Peyer's patch (tissue), 4 donors: ENCODE results near the gene STX16. TPM values are rescaled to one million over a fixed set of nuclear protein-coding genes. Genes with fewer than 3 reads are reported as not detected.

Experiments
- DNase-seq, 3 donors: peaks; one replicate each; pipeline ENCODE4 v3.0.0-alpha.2; 2017 to 2019
- H3K27ac ChIP-seq, 4 donors: fragments of 200-600 bp; sonication (generic); one replicate each; pipeline ENCODE4 v1.5.1; 2016 to 2019
- H3K27me3 ChIP-seq, 2 donors: fragments of 200-600 bp; sonication (generic); one replicate each; pipeline ENCODE4 v1.5.1; 2019
- H3K36me3 ChIP-seq, 3 donors: fragments of 200-600 bp; sonication (generic); one replicate each; pipeline ENCODE4 v1.5.1; 2016 to 2019
- H3K4me1 ChIP-seq, 4 donors: fragments of 200-600 bp; sonication (generic); one replicate each; pipeline ENCODE4 v1.5.1; 2016 to 2019
- H3K4me3 ChIP-seq, 4 donors: fragments of 200-600 bp; sonication (generic); 1 replicate in 3 of 4; 2 replicates in 1 of 4; pipeline ENCODE4 v1.5.1; 2016 to 2019; ENCODE audit warnings: mild to moderate bottlenecking in 1 of 4
- H3K9me3 ChIP-seq, 4 donors: fragments of 200-600 bp; sonication (generic); one replicate each; pipeline ENCODE4 v1.5.1; 2016 to 2019; ENCODE audit warnings: mild to moderate bottlenecking in 1 of 4
- POLR2A ChIP-seq, 2 donors: fragments of 450-650 bp; IDR thresholded peaks; one replicate each; pipeline ENCODE4 v1.5.1; 2017; ENCODE audit warnings: antibody characterized with exemption in 2 of 2, mild to moderate bottlenecking in 2 of 2, moderate library complexity in 2 of 2
- total RNA-seq, 4 donors: library from RNA; depleted of rRNA; stranded (reverse); fragments of >200 nt; gene quantifications; one replicate each; pipeline ENCODE4 v1.1.0, GENCODE V29; 2016
- TF ChIP-seq, protein P1 (sequence below), 6 experiments: fragments of 450-650 bp in 4 of 6; fragments of 200-600 bp in 2 of 6; sonication (generic) in 1 of 6; IDR thresholded peaks; one replicate each; pipeline ENCODE4 v1.5.1; 2017 to 2019; ENCODE audit warnings: antibody characterized with exemption in 6 of 6, mild to moderate bottlenecking in 3 of 6, moderate library complexity in 1 of 6

The STX16 gene
- total RNA-seq, 4 donors from 2014 or later, result 58.0 to 262 (median 84.0) TPM

- H3K4me3 ChIP-seq, result no peak overlapping the region
- no peaks in the 10 kb centered on the region for H3K27me3 ChIP-seq
- H3K36me3 ChIP-seq, result no peaks in the 10 kb centered on the region
- no peaks in the 10 kb centered on the region for H3K4me1 ChIP-seq
- no peak for TF ChIP-seq POLR2A (IDR thresholded peaks at IDR 0.05)
- TF ChIP-seq, protein P1, sequence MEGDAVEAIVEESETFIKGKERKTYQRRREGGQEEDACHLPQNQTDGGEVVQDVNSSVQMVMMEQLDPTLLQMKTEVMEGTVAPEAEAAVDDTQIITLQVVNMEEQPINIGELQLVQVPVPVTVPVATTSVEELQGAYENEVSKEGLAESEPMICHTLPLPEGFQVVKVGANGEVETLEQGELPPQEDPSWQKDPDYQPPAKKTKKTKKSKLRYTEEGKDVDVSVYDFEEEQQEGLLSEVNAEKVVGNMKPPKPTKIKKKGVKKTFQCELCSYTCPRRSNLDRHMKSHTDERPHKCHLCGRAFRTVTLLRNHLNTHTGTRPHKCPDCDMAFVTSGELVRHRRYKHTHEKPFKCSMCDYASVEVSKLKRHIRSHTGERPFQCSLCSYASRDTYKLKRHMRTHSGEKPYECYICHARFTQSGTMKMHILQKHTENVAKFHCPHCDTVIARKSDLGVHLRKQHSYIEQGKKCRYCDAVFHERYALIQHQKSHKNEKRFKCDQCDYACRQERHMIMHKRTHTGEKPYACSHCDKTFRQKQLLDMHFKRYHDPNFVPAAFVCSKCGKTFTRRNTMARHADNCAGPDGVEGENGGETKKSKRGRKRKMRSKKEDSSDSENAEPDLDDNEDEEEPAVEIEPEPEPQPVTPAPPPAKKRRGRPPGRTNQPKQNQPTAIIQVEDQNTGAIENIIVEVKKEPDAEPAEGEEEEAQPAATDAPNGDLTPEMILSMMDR (IDR thresholded peaks at IDR 0.05), result no peak
- no peak for DNase-seq
- no peak overlapping the region for H3K27ac ChIP-seq
- no peaks in the 10 kb centered on the region for H3K9me3 ChIP-seq
These were observed 45.6 kb upstream of the STX16 start for GRCh38 chr20:58605292-58606065.

DNA sequence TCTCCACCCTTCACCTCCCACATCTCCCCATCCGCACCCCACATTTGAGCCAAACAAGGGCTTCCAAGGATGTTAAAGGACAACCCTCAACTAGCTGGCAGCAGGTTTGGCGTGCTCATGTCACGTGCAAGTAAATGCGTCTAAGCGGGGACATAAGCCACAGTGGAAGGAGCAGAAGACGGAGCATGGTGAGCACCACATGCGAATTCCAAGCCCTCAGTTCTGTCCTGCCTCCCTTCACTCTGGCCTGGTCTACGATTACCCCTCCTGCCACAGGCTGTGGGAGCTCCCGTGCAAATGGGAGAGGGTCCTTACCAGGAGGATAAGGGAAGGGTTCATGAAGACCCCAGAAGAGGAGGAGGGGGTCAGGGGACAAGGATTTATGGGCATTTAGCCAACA, 44.9 kb upstream of the STX16 start:
- no peak for TF ChIP-seq POLR2A (IDR thresholded peaks at IDR 0.05)
- TF ChIP-seq, protein P1 (IDR thresholded peaks at IDR 0.05), result no peak
- Histone ChIP-seq H3K4me1 (no peaks in the 10 kb centered on the region), H3K27me3 (no peaks in the 10 kb centered on the region), H3K4me3 (no peak overlapping the region), H3K9me3 (no peaks in the 10 kb centered on the region), H3K27ac (no peak overlapping the region), H3K36me3 (no peaks in the 10 kb centered on the region)
- no peak for DNase-seq

- peak in 1 of 3 donors; percentile 30 for DNase-seq
- TF ChIP-seq POLR2A (IDR thresholded peaks at IDR 0.05), result no peak
- TF ChIP-seq, protein P1 (IDR thresholded peaks at IDR 0.05), result no peak
- H3K4me3 ChIP-seq, result no peak overlapping the region
- H3K36me3 ChIP-seq, result no peaks in the 10 kb centered on the region
- no peak overlapping the region for H3K27ac ChIP-seq
- no peaks in the 10 kb centered on the region for H3K27me3 ChIP-seq
- no peaks in the 10 kb centered on the region for H3K9me3 ChIP-seq
- H3K4me1 ChIP-seq, result no peaks in the 10 kb centered on the region
These were observed 42.8 kb upstream of the STX16 start for GRCh38 chr20:58608096-58608840.

- no peaks in the 10 kb centered on the region for H3K9me3 ChIP-seq
- DNase-seq, result no peak
- H3K27ac ChIP-seq, result no peak overlapping the region
- TF ChIP-seq, protein P1 (IDR thresholded peaks at IDR 0.05), result no peak
- no peak for TF ChIP-seq POLR2A (IDR thresholded peaks at IDR 0.05)
- no peaks in the 10 kb centered on the region for H3K27me3 ChIP-seq
- H3K36me3 ChIP-seq, result no peaks in the 10 kb centered on the region
- H3K4me3 ChIP-seq, result no peak overlapping the region
- H3K4me1 ChIP-seq, result no peaks in the 10 kb centered on the region
These were observed 42.1 kb upstream of the STX16 start for GRCh38 chr20:58609026-58609425.

- Histone ChIP-seq H3K27ac (no peak overlapping the region), H3K4me3 (no peak overlapping the region), H3K36me3 (no peaks in the 10 kb centered on the region), H3K27me3 (no peaks in the 10 kb centered on the region), H3K4me1 (no peaks in the 10 kb centered on the region), H3K9me3 (no peaks in the 10 kb centered on the region)
- TF ChIP-seq, protein P1 (IDR thresholded peaks at IDR 0.05), result no peak
- TF ChIP-seq POLR2A (IDR thresholded peaks at IDR 0.05), result no peak
- peak in 1 of 3 donors; percentile 39 for DNase-seq
These were observed 40.8 kb upstream of the STX16 start for GRCh38 chr20:58610071-58610800.
